Stimulated activated naive CD8-positive, alpha-beta T cell treated with anti-CD3 and anti-CD28 coated beads, Interleukin-15, Interleukin-2, amounts not matched to agents 100 ng/mL and 50 ng/mL, for 24 hours (primary cell): ENCODE data around the gene GRK5.
"Not testable (repeated sequence)": the region's sequence is repeated elsewhere in the genome, so short reads cannot be mapped to it uniquely, and the experiment has no call there.

Experiments
- H3K27ac Mint-ChIP-seq: one replicate; pipeline ENCODE4 v1.8.0; 2021; ENCODE audit warnings: mild to moderate bottlenecking, mixed read lengths
- H3K27me3 Mint-ChIP-seq: one replicate; pipeline ENCODE4 v1.8.0; 2021; ENCODE audit warnings: mixed read lengths
- H3K36me3 Mint-ChIP-seq: one replicate; pipeline ENCODE4 v1.8.0; 2021; ENCODE audit warnings: low read depth, mixed read lengths
- H3K4me1 Mint-ChIP-seq: one replicate; pipeline ENCODE4 v1.8.0; 2021; ENCODE audit warnings: low read depth, mixed read lengths
- H3K4me3 Mint-ChIP-seq: one replicate; pipeline ENCODE4 v1.8.0; 2021; ENCODE audit warnings: mild to moderate bottlenecking, mixed read lengths
- H3K9me3 Mint-ChIP-seq: one replicate; pipeline ENCODE4 v1.8.0; 2021; ENCODE audit warnings: mixed read lengths

Gene GRK5

GRCh38 chr10:119259345-119259744, 52.0 kb downstream of the GRK5 start:
- no peak overlapping the region for H3K4me3 Mint-ChIP-seq
- H3K9me3 Mint-ChIP-seq: peaks cover 3% of the 10 kb centered on the region
- peaks cover 9% of the 10 kb centered on the region for H3K36me3 Mint-ChIP-seq
- peaks cover 12% of the 10 kb centered on the region for H3K4me1 Mint-ChIP-seq
- no peaks in the 10 kb centered on the region for H3K27me3 Mint-ChIP-seq
- H3K27ac Mint-ChIP-seq: peak overlapping the region; percentile 26

- not testable (repeated sequence) for H3K4me1 Mint-ChIP-seq, H3K27me3 Mint-ChIP-seq, H3K27ac Mint-ChIP-seq, H3K9me3 Mint-ChIP-seq, H3K36me3 Mint-ChIP-seq, H3K4me3 Mint-ChIP-seq
These were observed 53.6 kb downstream of the GRK5 start for GRCh38 chr10:119261016-119261415.

GRCh38 chr10:119263951-119264617, 56.7 kb downstream of the GRK5 start:
- Mint-ChIP-seq H3K27ac (peak overlapping the region; percentile 1), H3K4me3 (no peak overlapping the region), H3K36me3 (peaks cover 5% of the 10 kb centered on the region), H3K9me3 (no peaks in the 10 kb centered on the region), H3K4me1 (peaks cover 14% of the 10 kb centered on the region), H3K27me3 (no peaks in the 10 kb centered on the region)

- Mint-ChIP-seq H3K27ac (no peak overlapping the region), H3K36me3 (peaks cover 5% of the 10 kb centered on the region), H3K27me3 (no peaks in the 10 kb centered on the region), H3K9me3 (no peaks in the 10 kb centered on the region), H3K4me3 (no peak overlapping the region), H3K4me1 (peaks cover 30% of the 10 kb centered on the region)
These were observed 58.3 kb downstream of the GRK5 start for GRCh38 chr10:119265691-119266090.

GRCh38 chr10:119267384-119267783, 60.0 kb downstream of the GRK5 start:
- no peaks in the 10 kb centered on the region for H3K36me3 Mint-ChIP-seq
- no peaks in the 10 kb centered on the region for H3K9me3 Mint-ChIP-seq
- no peak overlapping the region for H3K27ac Mint-ChIP-seq
- H3K4me1 Mint-ChIP-seq: peaks cover 45% of the 10 kb centered on the region
- H3K4me3 Mint-ChIP-seq: no peak overlapping the region
- H3K27me3 Mint-ChIP-seq: no peaks in the 10 kb centered on the region

- Mint-ChIP-seq H3K27ac (peak overlapping the region; percentile 93), H3K27me3 (no peaks in the 10 kb centered on the region), H3K4me3 (no peak overlapping the region), H3K36me3 (no peaks in the 10 kb centered on the region), H3K4me1 (peaks cover 50% of the 10 kb centered on the region), H3K9me3 (no peaks in the 10 kb centered on the region)
These were observed 61.1 kb downstream of the GRK5 start for GRCh38 chr10:119268428-119268827.

- Mint-ChIP-seq H3K36me3 (no peaks in the 10 kb centered on the region), H3K4me1 (peaks cover 54% of the 10 kb centered on the region), H3K9me3 (no peaks in the 10 kb centered on the region), H3K27me3 (no peaks in the 10 kb centered on the region), H3K27ac (peak overlapping the region; percentile 93), H3K4me3 (peak overlapping the region; percentile 52)
These were observed 61.6 kb downstream of the GRK5 start for GRCh38 chr10:119268871-119269506.

- peak overlapping the region; percentile 93 for H3K27ac Mint-ChIP-seq
- no peaks in the 10 kb centered on the region for H3K9me3 Mint-ChIP-seq
- no peaks in the 10 kb centered on the region for H3K36me3 Mint-ChIP-seq
- H3K27me3 Mint-ChIP-seq: no peaks in the 10 kb centered on the region
- peak overlapping the region; percentile 18 for H3K4me3 Mint-ChIP-seq
- H3K4me1 Mint-ChIP-seq: peaks cover 59% of the 10 kb centered on the region
These were observed 62.4 kb downstream of the GRK5 start for GRCh38 chr10:119269737-119270136.

GRCh38 chr10:119270762-119271366, 63.5 kb downstream of the GRK5 start:
- Mint-ChIP-seq H3K27me3 (no peaks in the 10 kb centered on the region), H3K36me3 (no peaks in the 10 kb centered on the region), H3K4me1 (peaks cover 64% of the 10 kb centered on the region), H3K9me3 (no peaks in the 10 kb centered on the region), H3K4me3 (peak overlapping the region; percentile 54), H3K27ac (peak overlapping the region; percentile 76)

GRCh38 chr10:119272338-119272734, 65.0 kb downstream of the GRK5 start:
- H3K9me3 Mint-ChIP-seq, H3K27me3 Mint-ChIP-seq, H3K36me3 Mint-ChIP-seq, H3K27ac Mint-ChIP-seq, H3K4me3 Mint-ChIP-seq: not testable (repeated sequence)
- H3K4me1 Mint-ChIP-seq: peaks cover 64% of the 10 kb centered on the region

- peaks cover 64% of the 10 kb centered on the region for H3K4me1 Mint-ChIP-seq
- H3K27ac Mint-ChIP-seq: no peak overlapping the region
These were observed 65.4 kb downstream of the GRK5 start for GRCh38 chr10:119272736-119273135.

GRCh38 chr10:119273413-119273812, 66.0 kb downstream of the GRK5 start:
- H3K36me3 Mint-ChIP-seq: no peaks in the 10 kb centered on the region
- no peaks in the 10 kb centered on the region for H3K9me3 Mint-ChIP-seq
- no peaks in the 10 kb centered on the region for H3K27me3 Mint-ChIP-seq
- peak overlapping the region; percentile 43 for H3K27ac Mint-ChIP-seq
- no peak overlapping the region for H3K4me3 Mint-ChIP-seq
- peaks cover 57% of the 10 kb centered on the region for H3K4me1 Mint-ChIP-seq

More at GRCh38 chr10:119272736-119273135, 65.4 kb downstream of the GRK5 start:
- Mint-ChIP-seq H3K36me3 (no peaks in the 10 kb centered on the region), H3K27me3 (no peaks in the 10 kb centered on the region), H3K9me3 (no peaks in the 10 kb centered on the region), H3K4me3 (no peak overlapping the region)

GRCh38 chr10:119274519-119275045, 67.2 kb downstream of the GRK5 start:
- Mint-ChIP-seq H3K4me1 (peaks cover 49% of the 10 kb centered on the region), H3K9me3 (no peaks in the 10 kb centered on the region), H3K4me3 (no peak overlapping the region), H3K36me3 (no peaks in the 10 kb centered on the region), H3K27ac (no peak overlapping the region), H3K27me3 (no peaks in the 10 kb centered on the region)

GRCh38 chr10:119275085-119275484, 67.7 kb downstream of the GRK5 start:
- no peak overlapping the region for H3K27ac Mint-ChIP-seq
- no peaks in the 10 kb centered on the region for H3K9me3 Mint-ChIP-seq
- H3K4me3 Mint-ChIP-seq: no peak overlapping the region
- no peaks in the 10 kb centered on the region for H3K36me3 Mint-ChIP-seq
- no peaks in the 10 kb centered on the region for H3K27me3 Mint-ChIP-seq
- peaks cover 44% of the 10 kb centered on the region for H3K4me1 Mint-ChIP-seq

- not testable (repeated sequence) for H3K27ac Mint-ChIP-seq, H3K36me3 Mint-ChIP-seq, H3K9me3 Mint-ChIP-seq, H3K27me3 Mint-ChIP-seq, H3K4me3 Mint-ChIP-seq
- H3K4me1 Mint-ChIP-seq: peaks cover 43% of the 10 kb centered on the region
These were observed 68.8 kb downstream of the GRK5 start for GRCh38 chr10:119276194-119276593.
